H1 (cell line): Measurements from ENCODE around the gene MRPS17. TPM values are rescaled to one million over a fixed set of nuclear protein-coding genes. Genes with fewer than 3 reads are reported as not detected.

Experiments used
- CTCF ChIA-PET: fragments of 300-600 bp; sonication (Branson Sonifier 250); formaldehyde crosslinking; loops from one replicate; lab custom pipeline; 2021; ENCODE audit not compliant: partially characterized antibody; lab: Charles Lee
- POLR2A ChIA-PET: fragments of 300-600 bp; sonication (Branson Sonifier 250); formaldehyde crosslinking; loops from one replicate; lab custom pipeline; 2021; ENCODE audit warnings: inconsistent platforms; ENCODE audit not compliant: partially characterized antibody; lab: Charles Lee
- DNase-seq, 2 experiments: peaks; one replicate each; pipeline versions ENCODE4 v3.0.0 to v3.0.0-alpha.2; 2010 to 2022; ENCODE audit warnings: low spot score in 2 of 2, low read depth in 1 of 2, mixed read lengths in 1 of 2
- FAIRE-seq: peaks from 2 replicates; lab custom pipeline; 2011; peaks lifted over from hg19 to GRCh38; lab: Jason Lieb, UNC
- H2AFZ ChIP-seq: 2 replicates; pipeline ENCODE4 v1.8.1; 2012; ENCODE audit warnings: low read length, inconsistent platforms
- H2AK5ac ChIP-seq: 2 replicates; pipeline ENCODE4 v1.6.1; 2013; ENCODE audit warnings: low read depth, low read length
- H2BK120ac ChIP-seq: replicated peaks from 2 replicates; pipeline ENCODE3; 2013; ENCODE audit warnings: low read depth, low read length, inconsistent platforms
- H2BK12ac ChIP-seq: 2 replicates; pipeline ENCODE4 v1.6.1; 2013; ENCODE audit warnings: low read depth, low read length
- H2BK15ac ChIP-seq: 2 replicates; pipeline ENCODE4 v1.6.1; 2013; ENCODE audit warnings: low read length
- H2BK20ac ChIP-seq: 2 replicates; pipeline ENCODE4 v1.6.1; 2013; ENCODE audit warnings: low read length
- H2BK5ac ChIP-seq: 2 replicates; pipeline ENCODE4 v1.6.1; 2013; ENCODE audit warnings: low read depth, low read length
- H3K14ac ChIP-seq: 2 replicates; pipeline ENCODE4 v1.6.1; 2013; ENCODE audit warnings: inconsistent platforms; ENCODE audit not compliant: insufficient read length
- H3K18ac ChIP-seq: 2 replicates; pipeline ENCODE4 v1.6.1; 2013; ENCODE audit warnings: low read length; ENCODE audit errors: extremely low read depth
- H3K23ac ChIP-seq: 2 replicates; pipeline ENCODE4 v1.6.1; 2013; ENCODE audit warnings: inconsistent platforms; ENCODE audit not compliant: insufficient read length
- H3K23me2 ChIP-seq: 2 replicates; pipeline ENCODE4 v1.6.1; 2013; ENCODE audit warnings: low read depth, low read length
- H3K27ac ChIP-seq: 2 replicates; pipeline ENCODE4 v1.6.1; 2011; ENCODE audit warnings: low read depth, low read length, inconsistent platforms
- H3K27me3 ChIP-seq, 4 experiments: replicated peaks in 1 of 4; 1 replicate in 1 of 4; 2 replicates in 3 of 4; pipeline versions ENCODE4 v1.6.1 to v1.8.1; 2011 to 2013; ENCODE audit warnings: low read length in 3 of 4, mild to moderate bottlenecking in 3 of 4, inconsistent platforms in 2 of 4, mixed read lengths in 2 of 4, moderate library complexity in 1 of 4; ENCODE audit not compliant: control insufficient read depth in 3 of 4, insufficient read depth in 3 of 4; ENCODE audit errors: extremely low read depth in 1 of 4
- H3K36me3 ChIP-seq, 4 experiments: 2 replicates each; pipeline versions ENCODE4 v1.6.1 to v1.8.1; 2011 to 2013; ENCODE audit warnings: mild to moderate bottlenecking in 4 of 4, low read length in 3 of 4, moderate library complexity in 2 of 4, control low read depth in 1 of 4, inconsistent platforms in 1 of 4; ENCODE audit not compliant: insufficient read depth in 4 of 4, control insufficient read depth in 2 of 4
- H3K4ac ChIP-seq: replicated peaks from 2 replicates; pipeline ENCODE3; 2013; ENCODE audit warnings: low read length, low read depth, mixed read lengths, inconsistent platforms; ENCODE audit not compliant: insufficient read length
- H3K4me1 ChIP-seq, 4 experiments: replicated peaks in 1 of 4; 1 replicate in 1 of 4; 2 replicates in 3 of 4; pipeline versions ENCODE4 v1.6.1 to v1.8.1; 2011 to 2013; ENCODE audit warnings: low read length in 3 of 4, inconsistent platforms in 2 of 4, mixed read lengths in 1 of 4; ENCODE audit not compliant: insufficient read depth in 4 of 4, control insufficient read depth in 3 of 4
- H3K4me2 ChIP-seq, 2 experiments: 2 replicates each; pipeline versions ENCODE4 v1.6.1 to v1.8.1; 2011 to 2013; ENCODE audit warnings: low read depth in 2 of 2, low read length in 2 of 2, control low read depth in 1 of 2, inconsistent platforms in 1 of 2, mild to moderate bottlenecking in 1 of 2; ENCODE audit not compliant: insufficient read depth in 1 of 2
- H3K4me3 ChIP-seq, 4 experiments: fragments of 200-600, 300-600 bp in 1 of 4; sonication (generic), shearing (Covaris generic), sonication (Bioruptor Twin) in 1 of 4; 2 replicates each; pipeline versions ENCODE4 v1.5.1 to v1.8.1; 2011 to 2016; ENCODE audit warnings: low read length in 4 of 4, low read depth in 3 of 4, control low read depth in 2 of 4, inconsistent platforms in 2 of 4, mild to moderate bottlenecking in 2 of 4, mixed read lengths in 1 of 4, moderate library complexity in 1 of 4; ENCODE audit not compliant: insufficient read depth in 2 of 4; ENCODE audit errors: extremely low read depth in 1 of 4
- H3K56ac ChIP-seq: replicated peaks from 2 replicates; pipeline ENCODE3; 2013; ENCODE audit warnings: low read depth, mild to moderate bottlenecking, mixed read lengths, low read length, inconsistent platforms; ENCODE audit not compliant: insufficient read length
- H3K79me1 ChIP-seq: 2 replicates; pipeline ENCODE4 v1.6.1; 2013; ENCODE audit warnings: low read depth, low read length, control low read depth
- H3K79me2 ChIP-seq, 2 experiments: 2 replicates each; pipeline versions ENCODE4 v1.6.1 to v1.8.1; 2012 to 2013; ENCODE audit warnings: low read length in 2 of 2, mild to moderate bottlenecking in 2 of 2, inconsistent platforms in 1 of 2; ENCODE audit not compliant: insufficient read depth in 2 of 2, control insufficient read depth in 1 of 2
- H3K9ac ChIP-seq, 4 experiments: replicated peaks in 1 of 4; 1 replicate in 1 of 4; 2 replicates in 3 of 4; pipeline versions ENCODE4 v1.6.1 to v1.8.1; 2011 to 2013; ENCODE audit warnings: low read depth in 3 of 4, low read length in 3 of 4, control low read depth in 2 of 4, mild to moderate bottlenecking in 2 of 4, moderate library complexity in 2 of 4, inconsistent platforms in 1 of 4; ENCODE audit errors: extremely low read depth in 1 of 4
- H3K9me3 ChIP-seq, 2 experiments: 2 replicates each; pipeline versions ENCODE4 v1.6.1 to v1.8.1; 2012 to 2013; ENCODE audit warnings: mild to moderate bottlenecking in 2 of 2, moderate library complexity in 2 of 2, control low read depth in 1 of 2, inconsistent platforms in 1 of 2, low read depth in 1 of 2, low read length in 1 of 2, mixed read lengths in 1 of 2; ENCODE audit not compliant: insufficient read depth in 2 of 2
- H4K20me1 ChIP-seq, 2 experiments: replicated peaks in 1 of 2; 2 replicates each; pipeline versions ENCODE3 to v1.8.1; 2011 to 2013; ENCODE audit warnings: inconsistent platforms in 2 of 2, low read length in 2 of 2, mild to moderate bottlenecking in 1 of 2; ENCODE audit not compliant: insufficient read depth in 2 of 2, control insufficient read depth in 1 of 2
- H4K5ac ChIP-seq: 2 replicates; pipeline ENCODE4 v1.6.1; 2013; ENCODE audit warnings: low read length, low read depth, mixed read lengths, inconsistent platforms; ENCODE audit not compliant: insufficient read length
- H4K8ac ChIP-seq: 2 replicates; pipeline ENCODE4 v1.8.0; 2013; ENCODE audit warnings: mild to moderate bottlenecking, moderate library complexity, low read length, inconsistent platforms; ENCODE audit not compliant: insufficient read depth; ENCODE audit errors: extremely low read depth
- H4K91ac ChIP-seq: replicated peaks from 2 replicates; pipeline ENCODE3; 2013; ENCODE audit warnings: low read length, mixed read lengths, inconsistent platforms; ENCODE audit not compliant: insufficient read length
- CBX8 ChIP-seq: fragments of 300-800, 300-1000 bp; sonication (generic); IDR thresholded peaks from 2 replicates; pipeline ENCODE4 v1.7.1; 2016; ENCODE audit warnings: low read depth, low read length, borderline replicate concordance
- CEBPB ChIP-seq: IDR thresholded peaks from 2 replicates; pipeline ENCODE4 v1.6.1; 2012; ENCODE audit warnings: low read depth, low read length
- CHD1 ChIP-seq: IDR thresholded peaks from 2 replicates; pipeline ENCODE4 v1.6.1; 2012; ENCODE audit warnings: low read depth, low read length, improper control_type of control experiment
- CHD2 ChIP-seq: IDR thresholded peaks from 2 replicates; pipeline ENCODE4 v1.6.1; 2012; ENCODE audit warnings: low read length, improper control_type of control experiment
- GABPA ChIP-seq: IDR thresholded peaks from 2 replicates; pipeline ENCODE4 v1.6.1; 2011; ENCODE audit warnings: mild to moderate bottlenecking, low read length, moderate library complexity, borderline replicate concordance; ENCODE audit not compliant: insufficient read depth
- JUN ChIP-seq: IDR thresholded peaks from 2 replicates; pipeline ENCODE4 v1.6.1; 2011; ENCODE audit warnings: low read depth, mild to moderate bottlenecking, improper control_type of control experiment, low read length
- KDM4A ChIP-seq: IDR thresholded peaks from one replicate; pipeline ENCODE4 v1.7.1; 2012; ENCODE audit warnings: low read depth, mild to moderate bottlenecking, moderate library complexity, low read length, inconsistent platforms; ENCODE audit not compliant: severe bottlenecking
- POU5F1 ChIP-seq: IDR thresholded peaks from 2 replicates; pipeline ENCODE4 v1.6.1; 2011; ENCODE audit warnings: low read depth, mild to moderate bottlenecking, low read length, moderate library complexity
- SUZ12 ChIP-seq: fragments of 200-600 bp; sonication (generic); IDR thresholded peaks from 2 replicates; pipeline ENCODE4 v1.6.1; 2012; ENCODE audit warnings: mild to moderate bottlenecking, inconsistent platforms, low read length, moderate library complexity, mixed read lengths
- TAF7 ChIP-seq: optimal IDR thresholded peaks from 2 replicates; pipeline ENCODE3; 2011; ENCODE audit warnings: low read depth, mild to moderate bottlenecking, inconsistent platforms, low read length, moderate library complexity, borderline replicate concordance
- TCF12 ChIP-seq: IDR thresholded peaks from 2 replicates; pipeline ENCODE4 v1.6.1; 2011; ENCODE audit warnings: low read depth, mild to moderate bottlenecking, low read length
- USF2 ChIP-seq: IDR thresholded peaks from 2 replicates; pipeline ENCODE4 v1.6.1; 2011; ENCODE audit warnings: low read length, improper control_type of control experiment
- YY1 ChIP-seq: IDR thresholded peaks from 2 replicates; pipeline ENCODE4 v1.6.1; 2011; ENCODE audit warnings: low read depth, mild to moderate bottlenecking, low read length
- WGBS, 2 experiments: shearing (Covaris generic) in 1 of 2; methylation state at CpG; one replicate each; pipeline versions ENCODE4 v1.1.6 to v1.1.7; 2013 to 2015; ENCODE audit warnings: low lambda C conversion rate in 2 of 2, mixed read lengths in 2 of 2, inconsistent platforms in 1 of 2, low coverage in 1 of 2, missing lambda C conversion rate in 1 of 2; ENCODE audit not compliant: insufficient replicate concordance in 2 of 2, insufficient coverage in 1 of 2, insufficient read length in 1 of 2; ENCODE audit errors: extremely low coverage in 1 of 2, missing lambda C conversion rate in 1 of 2; 5-methylcytosine and 5-hydroxymethylcytosine counted together
- polyA plus RNA-seq, 7 experiments: library from polyadenylated mRNA; depleted of rRNA in 3 of 7; stranded (reverse) in 5 of 7; unstranded in 2 of 7; fragments of >200 nt in 5 of 7; fragments of 200-250 nt in 2 of 7; gene quantifications; 1 replicate in 5 of 7; 2 replicates in 1 of 7; 4 replicates in 1 of 7; pipeline versions ENCODE4 v1.2.1 to v1.2.3, GENCODE V29; 2011 to 2013; ENCODE audit warnings: missing spikeins in 2 of 7, mixed read lengths in 2 of 7
- total RNA-seq: library from RNA; stranded (reverse); fragmentation: NEBNext Ultra II Directional; extraction: Animal tissue kit (Norgen Biotek cat#: 25700); gene quantifications from 2 replicates; pipeline ENCODE4 v1.2.1, GENCODE V29; 2021
- TF ChIP-seq, protein P1 (sequence below): IDR thresholded peaks from 2 replicates; pipeline ENCODE4 v1.6.1; 2012; ENCODE audit warnings: inconsistent platforms

The MRPS17 gene
- total and polyA plus RNA-seq, 2 of the 8 experiments (the other 6 are each of a cell fraction or from before 2014, with no cell fraction given): 15.8 to 27.3 TPM

- no peak overlapping the region for H3K9ac ChIP-seq
- no peak overlapping the region for H2BK120ac ChIP-seq
- no peak overlapping the region for H3K23ac ChIP-seq
- H3K36me3 ChIP-seq: no peaks in the 10 kb centered on the region
- no peak overlapping the region for H4K91ac ChIP-seq
- no peak overlapping the region for H3K4me3 ChIP-seq
- no peak overlapping the region for H4K8ac ChIP-seq
- ChIA-PET POLR2A (no interaction called here), CTCF (interaction anchor here (0.7 to 1.1 kb wide), 2 partner anchors 12 to 321 kb away, joined by 3 to 5 read pairs; no protein-coding TSS in a partner anchor)
- no peak overlapping the region for H2AFZ ChIP-seq
- peaks cover 0 to 2% of the 10 kb centered on the region in 2 experiments for H4K20me1 ChIP-seq
- H3K56ac ChIP-seq: no peak overlapping the region
- H2BK12ac ChIP-seq: no peak overlapping the region
- H3K9me3 ChIP-seq: no peaks in the 10 kb centered on the region
- H3K79me2 ChIP-seq: peaks cover 3 to 14% of the 10 kb centered on the region in 2 experiments; a peak in 3 of 4 replicates
- H3K27me3 ChIP-seq: peaks cover 1 to 13% (median 7%) of the 10 kb centered on the region in 4 experiments; a peak in 5 of 7 replicates
- no peak overlapping the region for H2BK15ac ChIP-seq
- no peak overlapping the region for H3K4me2 ChIP-seq
- H2AK5ac ChIP-seq: no peak overlapping the region
- 81% methylated on average over 3 of the region's 3 CpGs; no CpG with 5 or more reads in 1 of the 2 experiments for WGBS, 2 experiments
- no peak overlapping the region for H3K14ac ChIP-seq
- H3K18ac ChIP-seq: no peak overlapping the region
- no peak overlapping the region for H3K4ac ChIP-seq
- H3K4me1 ChIP-seq: no peaks in the 10 kb centered on the region
- no peak overlapping the region for H2BK20ac ChIP-seq
- DNase-seq (no peak), FAIRE-seq (no peak)
- H3K23me2 ChIP-seq: no peaks in the 10 kb centered on the region
- no peak overlapping the region for H2BK5ac ChIP-seq
- H4K5ac ChIP-seq: no peak overlapping the region
- H3K27ac ChIP-seq: no peak overlapping the region
- peaks cover 3% of the 10 kb centered on the region for H3K79me1 ChIP-seq
- TF ChIP-seq KDM4A (no peak), TAF7 (no peak), YY1 (no peak), CBX8 (no peak), CHD2 (no peak), SUZ12 (no peak), GABPA (no peak), CHD1 (no peak), POU5F1 (no peak), JUN (no peak), USF2 (no peak), TCF12 (no peak), CEBPB (no peak)
- TF ChIP-seq, protein P1, sequence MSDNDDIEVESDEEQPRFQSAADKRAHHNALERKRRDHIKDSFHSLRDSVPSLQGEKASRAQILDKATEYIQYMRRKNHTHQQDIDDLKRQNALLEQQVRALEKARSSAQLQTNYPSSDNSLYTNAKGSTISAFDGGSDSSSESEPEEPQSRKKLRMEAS: no peak
Observed at GRCh38 chr7:55962014-55962413, 10.3 kb downstream of the MRPS17 start.
